Body of pancreas (tissue), 4 donors: ENCODE results near the gene CD34. TPM values are rescaled to one million over a fixed set of nuclear protein-coding genes. Genes with fewer than 3 reads are reported as not detected.

Experiments used
- ATAC-seq: fragments of 150-250 bp; one replicate; pipeline ENCODE4 v1.9.1; 2016
- DNase-seq, 4 donors: peaks; one replicate each; pipeline ENCODE4 v3.0.0-alpha.2; 2019
- H3K27ac ChIP-seq, 4 donors: fragments of 200-600 bp; sonication (generic); 1 replicate in 3 of 4; 2 replicates in 1 of 4; pipeline versions ENCODE4 v1.5.1 to v1.6.1; 2016 to 2019; ENCODE audit warnings: mild to moderate bottlenecking in 1 of 4, mixed read lengths in 1 of 4, moderate library complexity in 1 of 4
- H3K27me3 ChIP-seq, 2 donors: fragments of 200-600 bp; sonication (generic); one replicate each; pipeline ENCODE4 v1.6.0; 2016; ENCODE audit warnings: mild to moderate bottlenecking in 1 of 2
- H3K36me3 ChIP-seq, 2 donors: fragments of 200-600 bp; sonication (generic); replicated peaks in 1 of 2; 2 replicates each; pipeline ENCODE4 v1.5.1; 2016; ENCODE audit warnings: low read depth in 2 of 2; ENCODE audit not compliant: insufficient read depth in 1 of 2
- H3K4me1 ChIP-seq: fragments of 200-600 bp; sonication (generic); one replicate; pipeline ENCODE4 v1.6.0; 2016
- H3K4me3 ChIP-seq, 2 donors: fragments of 200-600 bp; sonication (generic); 1 replicate in 1 of 2; 2 replicates in 1 of 2; pipeline ENCODE4 v1.5.1; 2016 to 2019
- H3K9me3 ChIP-seq, 3 donors: fragments of 200-600 bp; sonication (generic); 1 replicate in 2 of 3; 2 replicates in 1 of 3; pipeline ENCODE4 v1.5.1; 2016
- CTCF ChIP-seq, 7 experiments: fragments of 450-650 bp in 4 of 7; fragments of 200-600 bp in 3 of 7; sonication (generic) in 3 of 7; IDR thresholded peaks; one replicate each; pipeline ENCODE4 v1.5.1; 2016 to 2019; ENCODE audit warnings: antibody characterized with exemption in 7 of 7
- POLR2A ChIP-seq, 3 donors: fragments of 450-650 bp; IDR thresholded peaks; one replicate each; pipeline ENCODE4 v1.6.1; 2016; ENCODE audit warnings: antibody characterized with exemption in 3 of 3, mild to moderate bottlenecking in 2 of 3
- WGBS, 2 donors: methylation state at CpG; one replicate each; pipeline ENCODE4 v1.1.5; 2017; 5-methylcytosine and 5-hydroxymethylcytosine counted together
- intact Hi-C: fragments of 100-400 bp; cut with DNase I; formaldehyde crosslinking; loops from one replicate; pipeline ENCODE4 v1.15.1; 2023
- total RNA-seq, 2 donors: library from RNA; depleted of rRNA; stranded (reverse); fragments of >200 nt; gene quantifications; one replicate each; pipeline ENCODE4 v1.1.0, GENCODE V29; 2016

CD34 gene, protein sequence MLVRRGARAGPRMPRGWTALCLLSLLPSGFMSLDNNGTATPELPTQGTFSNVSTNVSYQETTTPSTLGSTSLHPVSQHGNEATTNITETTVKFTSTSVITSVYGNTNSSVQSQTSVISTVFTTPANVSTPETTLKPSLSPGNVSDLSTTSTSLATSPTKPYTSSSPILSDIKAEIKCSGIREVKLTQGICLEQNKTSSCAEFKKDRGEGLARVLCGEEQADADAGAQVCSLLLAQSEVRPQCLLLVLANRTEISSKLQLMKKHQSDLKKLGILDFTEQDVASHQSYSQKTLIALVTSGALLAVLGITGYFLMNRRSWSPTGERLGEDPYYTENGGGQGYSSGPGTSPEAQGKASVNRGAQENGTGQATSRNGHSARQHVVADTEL
- total RNA-seq, result 10 to 100 TPM; 11.5 to 14.8 TPM

GRCh38 chr1:207910591-207911354 is at the start of gene CD34:
Gene CD34 (minus strand): TSS chr1:207911125. CDS start chr1:207911080, 45 bp downstream.
- no peak within 1 kb of the TSS for H3K4me3 ChIP-seq
- intact Hi-C loops, result no loop called here
- ATAC-seq, result peak; percentile 39
- peak within 1 kb of the TSS in 3 of 4 donors; percentile 1 to 58 (median 34) for H3K27ac ChIP-seq
- H3K4me1 ChIP-seq, result peaks cover 7% of the 10 kb centered on the region
- no peaks in the 10 kb centered on the region for H3K9me3 ChIP-seq
- H3K36me3 ChIP-seq, result no peaks in the 10 kb centered on the region
- TF ChIP-seq POLR2A (IDR thresholded peaks at IDR 0.05) (peak in 2 of 3 donors; percentile 12 to 22), CTCF (IDR thresholded peaks at IDR 0.05) (no peak)
- peak in 2 of 4 donors; percentile 14 to 20 for DNase-seq
- 1 to 9% methylated on average over 27 to 56 of the region's 56 CpGs for WGBS, 2 donors
- peaks cover 0 to 5% of the 10 kb centered on the region in 2 donors for H3K27me3 ChIP-seq

- DNase-seq (no peak), ATAC-seq (no peak)
- H3K9me3 ChIP-seq, result no peaks in the 10 kb centered on the region
- no peak for TF ChIP-seq POLR2A (IDR thresholded peaks at IDR 0.05)
- no peak for TF ChIP-seq CTCF (IDR thresholded peaks at IDR 0.05)
- intact Hi-C loops, result no loop called here
- H3K27ac ChIP-seq, result no peak overlapping the region
- WGBS, 2 donors, result 89 to 92% methylated on average over 4 of the region's 4 CpGs
- H3K4me3 ChIP-seq, result no peak overlapping the region
- no peaks in the 10 kb centered on the region for H3K36me3 ChIP-seq
- H3K27me3 ChIP-seq, result no peaks in the 10 kb centered on the region
- H3K4me1 ChIP-seq, result peaks cover 41% of the 10 kb centered on the region
Observed at GRCh38 chr1:207960346-207960745, 49.4 kb upstream of the CD34 start.

DNA sequence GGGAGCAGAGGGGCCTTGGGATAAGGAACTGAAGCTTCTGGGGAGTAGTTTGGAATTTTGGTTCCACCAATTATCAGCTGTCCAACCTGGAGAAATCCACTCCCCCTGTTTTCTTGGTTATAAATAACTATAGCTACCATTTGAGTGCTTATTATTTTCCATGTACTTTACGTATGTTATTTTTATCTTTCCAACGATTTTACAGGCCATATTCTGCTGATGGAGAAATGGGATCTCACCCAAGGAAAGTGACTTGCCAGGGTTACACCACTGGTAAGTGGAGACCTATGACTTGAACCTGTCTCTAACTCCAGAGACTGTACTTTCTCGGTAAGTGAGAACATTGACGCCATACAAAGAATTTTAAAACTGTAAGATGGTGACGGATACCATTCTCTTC is 49.0 kb upstream of the CD34 start:
- ATAC-seq, result no peak
- intact Hi-C loops, result loop anchor here (5.0 kb wide), 1 partner anchor 73 kb away; no protein-coding TSS in a partner anchor
- WGBS, 2 donors, result 76 to 77% methylated on average over 5 of the region's 5 CpGs
- H3K4me1 ChIP-seq, result peaks cover 36% of the 10 kb centered on the region
- no peaks in the 10 kb centered on the region for H3K9me3 ChIP-seq
- peak overlapping the region in 1 of 4 donors; percentile 39 for H3K27ac ChIP-seq
- no peaks in the 10 kb centered on the region for H3K36me3 ChIP-seq
- no peak overlapping the region for H3K4me3 ChIP-seq
- no peaks in the 10 kb centered on the region for H3K27me3 ChIP-seq
- DNase-seq, result no peak
- TF ChIP-seq POLR2A (IDR thresholded peaks at IDR 0.05) (no peak), CTCF (IDR thresholded peaks at IDR 0.05) (no peak)

GRCh38 chr1:207959141-207959825 is 48.4 kb upstream of the CD34 start:
- DNase-seq (peak; percentile 59 to 77 (median 72)), ATAC-seq (peak; percentile 15)
- no peak for TF ChIP-seq CTCF (IDR thresholded peaks at IDR 0.05)
- peak in 1 of 3 donors; percentile 21 for TF ChIP-seq POLR2A (IDR thresholded peaks at IDR 0.05)
- Histone ChIP-seq H3K4me1 (peaks cover 30% of the 10 kb centered on the region), H3K27me3 (no peaks in the 10 kb centered on the region), H3K27ac (peak overlapping the region in 3 of 4 donors; percentile 23 to 39 (median 25)), H3K9me3 (no peaks in the 10 kb centered on the region), H3K36me3 (no peaks in the 10 kb centered on the region), H3K4me3 (peak overlapping the region; percentile 16 to 18)
- intact Hi-C loops, result loop anchor here (5.0 kb wide), 1 partner anchor 72 kb away; no protein-coding TSS in a partner anchor
- WGBS, 2 donors, result 7 to 14% methylated on average over 20 to 68 of the region's 76 CpGs
